LoVo (cell line): ENCODE data around the gene KAT14.
"Not testable (repeated sequence)": the region's sequence is repeated elsewhere in the genome, so short reads cannot be mapped to it uniquely, and the experiment has no call there.

Experiments used
- DNase-seq: peaks from one replicate; pipeline ENCODE4 v3.0.0-alpha.2; 2016; ENCODE audit warnings: low spot score

The KAT14 gene

GRCh38 chr20:18224968-18225568 lies 87.4 kb downstream of the KAT14 start:
- peak; percentile 51 for DNase-seq

GRCh38 chr20:18225632-18226031 lies 88.0 kb downstream of the KAT14 start:
- DNase-seq = no peak

GRCh38 chr20:18226741-18227140 lies 89.1 kb downstream of the KAT14 start:
- DNase-seq = not testable (repeated sequence)

GRCh38 chr20:18233408-18233943 lies 95.8 kb downstream of the KAT14 start:
- no peak for DNase-seq
